ENCODE measurements around the gene MTMR1.
A peak's percentile ranks its signal among the peaks of the same experiment; 100 is the strongest.

Gene MTMR1

GRCh38 chrX:150702966-150703694, 9.9 kb downstream of the MTMR1 start:
- no peak for TF ChIP-seq CTCF (IDR thresholded peaks at IDR 0.05; ENCODE audit: control insufficient read depth, insufficient read depth, low read depth, low read length, missing control alignments)
- DNase-seq (ENCODE audit: low read depth): no peak
- H3K4me3 ChIP-seq (ENCODE audit: control insufficient read depth, low read depth, low read length): no peak overlapping the region

GRCh38 chrX:150703695-150703974, 10.4 kb downstream of the MTMR1 start:
- no peak for TF ChIP-seq CTCF (IDR thresholded peaks at IDR 0.05; ENCODE audit: control insufficient read depth, insufficient read depth, low read depth, low read length, missing control alignments)
- DNase-seq (ENCODE audit: low read depth): no peak
- H3K4me3 ChIP-seq (ENCODE audit: control insufficient read depth, low read depth, low read length): no peak overlapping the region

- H3K4me3 ChIP-seq (ENCODE audit: control insufficient read depth, low read depth, low read length): no peak overlapping the region
- no peak for TF ChIP-seq CTCF (IDR thresholded peaks at IDR 0.05; ENCODE audit: control insufficient read depth, insufficient read depth, low read depth, low read length, missing control alignments)
- DNase-seq (ENCODE audit: low read depth): peak; percentile 46
Observed at GRCh38 chrX:150704030-150704613, 10.9 kb downstream of the MTMR1 start.

GRCh38 chrX:150712619-150713018, 19.4 kb downstream of the MTMR1 start:
- H3K4me3 ChIP-seq (ENCODE audit: control insufficient read depth, low read depth, low read length): no peak overlapping the region
- DNase-seq (ENCODE audit: low read depth): no peak
- TF ChIP-seq CTCF (IDR thresholded peaks at IDR 0.05; ENCODE audit: control insufficient read depth, insufficient read depth, low read depth, low read length, missing control alignments): no peak

- TF ChIP-seq CTCF (IDR thresholded peaks at IDR 0.05; ENCODE audit: control insufficient read depth, insufficient read depth, low read depth, low read length, missing control alignments): no peak
- no peak overlapping the region for H3K4me3 ChIP-seq (ENCODE audit: control insufficient read depth, low read depth, low read length)
- no peak for DNase-seq (ENCODE audit: low read depth)
Observed at GRCh38 chrX:150715184-150715583, 22.0 kb downstream of the MTMR1 start.

GRCh38 chrX:150719621-150720020, 26.4 kb downstream of the MTMR1 start:
- H3K4me3 ChIP-seq (ENCODE audit: control insufficient read depth, low read depth, low read length): no peak overlapping the region
- no peak for TF ChIP-seq CTCF (IDR thresholded peaks at IDR 0.05; ENCODE audit: control insufficient read depth, insufficient read depth, low read depth, low read length, missing control alignments)
- DNase-seq (ENCODE audit: low read depth): no peak

Measured in AG09309 (cell line).